ENCODE results near the gene CREB3L1. TPM values are rescaled to one million over a fixed set of nuclear protein-coding genes. Genes with fewer than 3 reads are reported as not detected.

The CREB3L1 gene
- total and polyA plus RNA-seq, 2 of the 13 experiments (the other 11 are each of a cell fraction or from before 2014, with no cell fraction given) = not detected

DNA sequence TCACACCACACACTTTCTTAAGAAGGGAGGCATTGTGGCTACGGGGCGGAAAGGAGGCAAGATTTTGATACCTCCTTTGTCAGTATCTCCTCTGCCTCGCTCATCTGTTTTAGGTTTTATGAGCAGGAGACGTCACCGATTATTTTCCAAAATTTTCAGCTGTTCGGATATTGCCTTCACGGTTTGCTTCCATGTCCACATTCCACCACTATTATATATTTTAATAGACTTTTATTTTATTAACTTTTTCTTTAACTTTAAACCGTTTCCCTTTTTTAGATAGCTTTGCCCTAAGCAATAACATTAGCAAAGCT, 33.7 kb upstream of the CREB3L1 start:
- in situ Hi-C loops (cut with HindIII; ENCODE audit: extremely low pct_ligation_motif_present, low pct_unique_long_range_greater_than_20kb) = no loop called here

DNA sequence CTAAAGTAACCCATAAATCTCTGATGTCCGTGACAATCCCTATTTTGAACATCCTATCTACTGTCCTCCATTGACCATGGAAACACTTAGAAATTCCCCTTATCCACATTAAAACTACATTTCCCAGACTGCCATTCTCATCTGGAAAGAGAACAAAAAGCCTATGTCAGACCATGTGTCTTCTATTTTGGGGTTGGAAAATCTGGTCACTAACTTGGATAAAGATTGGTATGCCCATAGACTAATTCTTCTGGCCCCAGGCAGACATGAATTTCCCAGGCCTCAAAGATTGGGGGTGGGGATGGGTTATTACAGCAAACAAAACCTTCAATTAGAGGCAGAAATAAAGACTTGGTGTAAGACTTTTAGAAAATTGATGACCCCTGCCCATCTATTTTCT, 30.9 kb upstream of the CREB3L1 start:
- Histone ChIP-seq H2AFZ (ENCODE audit: low read length) (no peak overlapping the region), H3K27ac (ENCODE audit: extremely low read length, insufficient read depth, low read length) (no peak overlapping the region), H4K20me1 (ENCODE audit: insufficient read depth, low read length) (no peaks in the 10 kb centered on the region), H3K9me3 (ENCODE audit: low read length) (no peaks in the 10 kb centered on the region), H3K4me2 (ENCODE audit: low read depth, low read length) (no peak overlapping the region), H3K4me3 (replicated peaks in 1 of 3; ENCODE audit: insufficient read depth in 1 of 3, low read depth in 2 of 3, low read length in 3 of 3) (no peak overlapping the region), H3K4me1 (ENCODE audit: insufficient read depth, low read length) (peaks cover 42% of the 10 kb centered on the region), H3K27me3 (ENCODE audit: control insufficient read depth in 1 of 2, insufficient read depth in 2 of 2, low read length in 2 of 2) (peaks cover 9 to 29% of the 10 kb centered on the region in 2 experiments; a peak in 3 of 5 replicates), H3K79me2 (ENCODE audit: insufficient read depth, low read length) (no peaks in the 10 kb centered on the region), H3K9ac (ENCODE audit: insufficient read depth, low read depth, low read length) (no peak overlapping the region), H3K36me3 (replicated peaks in 1 of 2; ENCODE audit: control insufficient read depth in 1 of 2, insufficient read depth in 2 of 2, low read length in 2 of 2) (no peaks in the 10 kb centered on the region)
- ATAC-seq (no peak), DNase-seq (ENCODE audit: low spot score) (no peak), FAIRE-seq (no peak)
- ChIA-PET CTCF (ENCODE audit: low intra/inter-chr PET ratio, low total read pairs) (interaction anchor here (0.9 to 3.0 kb wide), 2 partner anchors 62 to 121 kb away, joined by 4 to 57 read pairs; no protein-coding TSS in a partner anchor), POLR2A (no interaction called here)
- WGBS (ENCODE audit: low lambda C conversion rate) = 24% methylated on average over 1 of the region's 1 CpG
- in situ Hi-C loops (cut with HindIII; ENCODE audit: extremely low pct_ligation_motif_present, low pct_unique_long_range_greater_than_20kb) = no loop called here
- TF ChIP-seq ZFP62 (CRISPR knock-in tag; IDR thresholded peaks at IDR 0.05) = no peak
- TF ChIP-seq THAP11 (CRISPR knock-in tag; IDR thresholded peaks at IDR 0.05) = peak; percentile 79
- intact Hi-C loops (cut with micrococcal nuclease; ENCODE audit: unreplicated experiment) = no loop called here
- no TSS peak for BruUV-seq (replicated peaks)

More for the DNA sequence above, 33.7 kb upstream of the CREB3L1 start:
- CTCF ChIA-PET (ENCODE audit: low intra/inter-chr PET ratio, low total read pairs) = no interaction called here
- H3K36me3 ChIP-seq (replicated peaks in 1 of 2; ENCODE audit: control insufficient read depth in 1 of 2, insufficient read depth in 2 of 2, low read length in 2 of 2) = no peaks in the 10 kb centered on the region
- no peaks in the 10 kb centered on the region for H3K79me2 ChIP-seq (ENCODE audit: insufficient read depth, low read length)
- TSS peak; percentile 99 for BruUV-seq (replicated peaks)
- no peaks in the 10 kb centered on the region for H3K9me3 ChIP-seq (ENCODE audit: low read length)
- FAIRE-seq = no peak
- TF ChIP-seq GATA4 (IDR thresholded peaks at IDR 0.05; ENCODE audit: borderline replicate concordance, low read depth) = no peak
- TF ChIP-seq NR2F2 (IDR thresholded peaks at IDR 0.05; ENCODE audit: borderline replicate concordance, low read depth) = 0 out of 2 replicates have a peak, but pooled peaks have one; percentile 5
- 0 out of 2 replicates have a peak, but pooled peaks have one; percentile 5 for TF ChIP-seq NR2C2 (CRISPR knock-in tag; IDR thresholded peaks at IDR 0.05; ENCODE audit: borderline replicate concordance)
- 0 out of 2 replicates have a peak, but pooled peaks have one; percentile 9 for TF ChIP-seq ZNF235 (CRISPR knock-in tag; IDR thresholded peaks at IDR 0.05; ENCODE audit: borderline replicate concordance)
- TF ChIP-seq, protein P1, sequence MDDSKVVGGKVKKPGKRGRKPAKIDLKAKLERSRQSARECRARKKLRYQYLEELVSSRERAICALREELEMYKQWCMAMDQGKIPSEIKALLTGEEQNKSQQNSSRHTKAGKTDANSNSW (CRISPR knock-in tag; IDR thresholded peaks at IDR 0.05; ENCODE audit: borderline replicate concordance) = no peak
- no peak for TF ChIP-seq YEATS2 (CRISPR knock-in tag; IDR thresholded peaks at IDR 0.05; ENCODE audit: borderline replicate concordance)
- no peak for TF ChIP-seq PLRG1 (conservative IDR thresholded peaks at IDR 0.05)
- TF ChIP-seq ZNF367 (CRISPR knock-in tag; IDR thresholded peaks at IDR 0.05; ENCODE audit: borderline replicate concordance) = no peak
- peak overlapping the region; percentile 76 for H3K27ac ChIP-seq (ENCODE audit: extremely low read length, insufficient read depth, low read length)
- peak overlapping the region; percentile 71 for H2AFZ ChIP-seq (ENCODE audit: low read length)
- H3K27me3 ChIP-seq (ENCODE audit: control insufficient read depth in 1 of 2, insufficient read depth in 2 of 2, low read length in 2 of 2) = peaks cover 4 to 22% of the 10 kb centered on the region in 2 experiments
- H4K20me1 ChIP-seq (ENCODE audit: insufficient read depth, low read length) = no peaks in the 10 kb centered on the region
- H3K9ac ChIP-seq (ENCODE audit: insufficient read depth, low read depth, low read length) = peak overlapping the region; percentile 80
- WGBS (ENCODE audit: low lambda C conversion rate) = 6% methylated on average over 8 of the region's 8 CpGs
- peak overlapping the region; percentile 100 for H3K4me2 ChIP-seq (ENCODE audit: low read depth, low read length)
- DNase-seq (ENCODE audit: low spot score) = no peak
- no peak for ATAC-seq
- H3K4me3 ChIP-seq (replicated peaks in 1 of 3; ENCODE audit: insufficient read depth in 1 of 3, low read depth in 2 of 3, low read length in 3 of 3) = peak overlapping the region; percentile 57 to 68 (median 67)
- intact Hi-C loops (cut with micrococcal nuclease; ENCODE audit: unreplicated experiment) = no loop called here
- peaks cover 28% of the 10 kb centered on the region for H3K4me1 ChIP-seq (ENCODE audit: insufficient read depth, low read length)
- POLR2A ChIA-PET = interaction anchor here (0.6 to 3.1 kb wide), 32 partner anchors 8 to 326 kb away, joined by 3 to 36 read pairs (median 5); partner anchors contain the start of genes LARGE2 and PEX16
